Thyroid gland (tissue), 4 donors: Measurements from ENCODE around the gene RORC. TPM values are rescaled to one million over a fixed set of nuclear protein-coding genes. Genes with fewer than 3 reads are reported as not detected.
A peak's percentile ranks its signal among the peaks of the same experiment; 100 is the strongest.
"Not testable (repeated sequence)": the region's sequence is repeated elsewhere in the genome, so short reads cannot be mapped to it uniquely, and the experiment has no call there.

Experiments used
- DNase-seq, 2 donors: peaks; one replicate each; pipeline ENCODE4 v3.0.0-alpha.2; 2019
- H3K27ac ChIP-seq, 3 donors: fragments of 200-600 bp; sonication (generic); 1 replicate in 2 of 3; 2 replicates in 1 of 3; pipeline ENCODE4 v1.5.1; 2016 to 2019; ENCODE audit warnings: mild to moderate bottlenecking in 1 of 3, moderate library complexity in 1 of 3
- H3K27me3 ChIP-seq: fragments of 200-600 bp; sonication (generic); one replicate; pipeline ENCODE4 v1.5.1; 2019
- H3K36me3 ChIP-seq, 2 donors: fragments of 200-600 bp; sonication (generic); one replicate each; pipeline ENCODE4 v1.5.1; 2016 to 2019
- H3K4me1 ChIP-seq, 2 donors: fragments of 200-600 bp; sonication (generic); one replicate each; pipeline ENCODE4 v1.5.1; 2017 to 2019
- H3K4me3 ChIP-seq, 3 donors: fragments of 200-600 bp; sonication (generic); replicated peaks in 1 of 3; 1 replicate in 2 of 3; 2 replicates in 1 of 3; pipeline ENCODE4 v1.5.1; 2016; ENCODE audit warnings: mild to moderate bottlenecking in 1 of 3
- H3K9me3 ChIP-seq: fragments of 200-600 bp; sonication (generic); one replicate; pipeline ENCODE4 v1.5.1; 2017
- CTCF ChIP-seq, 6 experiments: fragments of 200-600 bp in 3 of 6; fragments of 450-650 bp in 3 of 6; sonication (generic) in 3 of 6; IDR thresholded peaks; one replicate each; pipeline ENCODE4 v1.5.1; 2016 to 2019; ENCODE audit warnings: antibody characterized with exemption in 6 of 6, mild to moderate bottlenecking in 2 of 6, inconsistent platforms in 1 of 6, moderate library complexity in 1 of 6
- POLR2A ChIP-seq, 2 donors: fragments of 450-650 bp; IDR thresholded peaks; one replicate each; pipeline ENCODE4 v1.6.1; 2017; ENCODE audit warnings: antibody characterized with exemption in 2 of 2, mild to moderate bottlenecking in 2 of 2, moderate library complexity in 1 of 2
- WGBS, 2 donors: methylation state at CpG; one replicate each; pipeline ENCODE4 v1.1.5; 2017; 5-methylcytosine and 5-hydroxymethylcytosine counted together
- intact Hi-C: fragments of 100-400 bp; cut with DNase I; formaldehyde crosslinking; loops from one replicate; pipeline ENCODE4 v1.15.1; 2023
- total RNA-seq, 4 donors: library from RNA; depleted of rRNA; stranded (reverse); fragments of >200 nt; gene quantifications; one replicate each; pipeline ENCODE4 v1.2.3, GENCODE V29; 2016

RORC gene
- total RNA-seq, 4 donors from 2014 or later: 29.7 to 48.4 (median 38.8) TPM

- H3K27ac ChIP-seq: peak overlapping the region; percentile 66 to 83 (median 73)
- 25 to 29% methylated on average over 3 to 4 of the region's 7 CpGs for WGBS, 2 donors
- intact Hi-C loops: not testable (repeated sequence)
These were observed 63.1 kb downstream of the RORC start for GRCh38 chr1:151768351-151769066.

GRCh38 chr1:151763990-151764389, 67.6 kb downstream of the RORC start:
- Histone ChIP-seq H3K27me3 (no peaks in the 10 kb centered on the region), H3K4me3 (peak overlapping the region in 2 of 3 donors; percentile 70 to 77), H3K36me3 (peaks cover 12 to 14% of the 10 kb centered on the region in 2 donors), H3K9me3 (no peaks in the 10 kb centered on the region), H3K4me1 (peaks cover 25% of the 10 kb centered on the region in 2 donors), H3K27ac (peak overlapping the region; percentile 70 to 91 (median 90))
- TF ChIP-seq CTCF (IDR thresholded peaks at IDR 0.05) (no peak), POLR2A (IDR thresholded peaks at IDR 0.05) (no peak)
- DNase-seq: no peak
- intact Hi-C loops: no loop called here
- 47 to 48% methylated on average over 10 of the region's 10 CpGs for WGBS, 2 donors

More at GRCh38 chr1:151768351-151769066, 63.1 kb downstream of the RORC start:
- peak; percentile 48 to 55 for DNase-seq
- peak in 1 of 2 donors; percentile 24 for TF ChIP-seq POLR2A (IDR thresholded peaks at IDR 0.05)
- H3K36me3 ChIP-seq, H3K27me3 ChIP-seq, H3K4me3 ChIP-seq, H3K9me3 ChIP-seq: not testable (repeated sequence)
- peaks cover 25 to 26% of the 10 kb centered on the region in 2 donors for H3K4me1 ChIP-seq

GRCh38 chr1:151762941-151763921, 68.4 kb downstream of the RORC start, which contains the start of gene MRPL9:
Gene MRPL9 (minus strand): TSS chr1:151763496. CDS start chr1:151763479, 17 bp downstream.
- intact Hi-C loops: no loop called here
- H3K4me1 ChIP-seq: peaks cover 25% of the 10 kb centered on the region in 2 donors
- no peaks in the 10 kb centered on the region for H3K9me3 ChIP-seq
- no peaks in the 10 kb centered on the region for H3K27me3 ChIP-seq
- H3K36me3 ChIP-seq: peaks cover 12 to 21% of the 10 kb centered on the region in 2 donors
- WGBS, 2 donors: 1% methylated on average over 16 to 46 of the region's 68 CpGs
- peak; percentile 80 to 83 for DNase-seq
- H3K4me3 ChIP-seq: peak within 1 kb of the TSS; percentile 61 to 77 (median 70)
- peak within 1 kb of the TSS; percentile 70 to 91 (median 90) for H3K27ac ChIP-seq
- TF ChIP-seq POLR2A (IDR thresholded peaks at IDR 0.05) (peak in 1 of 2 donors; percentile 67), CTCF (IDR thresholded peaks at IDR 0.05) (no peak)

GRCh38 chr1:151760597-151761385, 70.8 kb downstream of the RORC start:
- Histone ChIP-seq H3K9me3 (no peaks in the 10 kb centered on the region), H3K4me1 (peaks cover 8 to 12% of the 10 kb centered on the region in 2 donors), H3K4me3 (no peak overlapping the region), H3K36me3 (peaks cover 12 to 23% of the 10 kb centered on the region in 2 donors), H3K27ac (no peak overlapping the region), H3K27me3 (no peaks in the 10 kb centered on the region)
- intact Hi-C loops: no loop called here
- WGBS, 2 donors: 94% methylated on average over 7 of the region's 7 CpGs
- no peak for DNase-seq
- TF ChIP-seq POLR2A (IDR thresholded peaks at IDR 0.05) (no peak), CTCF (IDR thresholded peaks at IDR 0.05) (no peak)

- H3K4me1 ChIP-seq: peaks cover 6 to 11% of the 10 kb centered on the region in 2 donors
- peaks cover 12 to 23% of the 10 kb centered on the region in 2 donors for H3K36me3 ChIP-seq
- no peak overlapping the region for H3K4me3 ChIP-seq
- intact Hi-C loops: no loop called here
- no peak for TF ChIP-seq CTCF (IDR thresholded peaks at IDR 0.05)
- TF ChIP-seq POLR2A (IDR thresholded peaks at IDR 0.05): no peak
- H3K27me3 ChIP-seq: no peaks in the 10 kb centered on the region
- DNase-seq: no peak
- no peak overlapping the region for H3K27ac ChIP-seq
- H3K9me3 ChIP-seq: no peaks in the 10 kb centered on the region
These were observed 72.4 kb downstream of the RORC start for GRCh38 chr1:151759241-151759640.
